ENCODE measurements around the gene TCEA3.

GRCh38 chr1:23422241-23422877 is 2.2 kb downstream of the TCEA3 start:
- TF ChIP-seq CTCF (IDR thresholded peaks at IDR 0.05) (no peak), POLR2A (IDR thresholded peaks at IDR 0.05) (no peak), EP300 (IDR thresholded peaks at IDR 0.05) (no peak)

Data from ovary (tissue), 3 donors.